IPS-15b (cell line): ENCODE data around the gene KIRREL2.
"Not testable (repeated sequence)": the region's sequence is repeated elsewhere in the genome, so short reads cannot be mapped to it uniquely, and the experiment has no call there.

ENCODE experiments used
- H3K27me3 ChIP-seq: one replicate; pipeline ENCODE4 v1.6.1; 2013; ENCODE audit warnings: low read length; ENCODE audit not compliant: control insufficient read depth, insufficient read depth
- H3K36me3 ChIP-seq: one replicate; pipeline ENCODE4 v1.6.1; 2013; ENCODE audit warnings: low read length; ENCODE audit not compliant: control insufficient read depth, insufficient read depth
- H3K4me1 ChIP-seq: one replicate; pipeline ENCODE4 v1.6.1; 2013; ENCODE audit warnings: mild to moderate bottlenecking, low read length; ENCODE audit not compliant: control insufficient read depth, insufficient read depth
- H3K4me3 ChIP-seq: one replicate; pipeline ENCODE4 v1.5.1; 2013; ENCODE audit warnings: low read depth, low read length
- H3K9ac ChIP-seq: one replicate; pipeline ENCODE4 v1.6.1; 2013; ENCODE audit warnings: low read depth, mild to moderate bottlenecking, low read length
- H3K9me3 ChIP-seq: one replicate; pipeline ENCODE4 v1.6.1; 2013; ENCODE audit warnings: mild to moderate bottlenecking, low read length; ENCODE audit not compliant: control insufficient read depth, insufficient read depth

KIRREL2 gene

DNA sequence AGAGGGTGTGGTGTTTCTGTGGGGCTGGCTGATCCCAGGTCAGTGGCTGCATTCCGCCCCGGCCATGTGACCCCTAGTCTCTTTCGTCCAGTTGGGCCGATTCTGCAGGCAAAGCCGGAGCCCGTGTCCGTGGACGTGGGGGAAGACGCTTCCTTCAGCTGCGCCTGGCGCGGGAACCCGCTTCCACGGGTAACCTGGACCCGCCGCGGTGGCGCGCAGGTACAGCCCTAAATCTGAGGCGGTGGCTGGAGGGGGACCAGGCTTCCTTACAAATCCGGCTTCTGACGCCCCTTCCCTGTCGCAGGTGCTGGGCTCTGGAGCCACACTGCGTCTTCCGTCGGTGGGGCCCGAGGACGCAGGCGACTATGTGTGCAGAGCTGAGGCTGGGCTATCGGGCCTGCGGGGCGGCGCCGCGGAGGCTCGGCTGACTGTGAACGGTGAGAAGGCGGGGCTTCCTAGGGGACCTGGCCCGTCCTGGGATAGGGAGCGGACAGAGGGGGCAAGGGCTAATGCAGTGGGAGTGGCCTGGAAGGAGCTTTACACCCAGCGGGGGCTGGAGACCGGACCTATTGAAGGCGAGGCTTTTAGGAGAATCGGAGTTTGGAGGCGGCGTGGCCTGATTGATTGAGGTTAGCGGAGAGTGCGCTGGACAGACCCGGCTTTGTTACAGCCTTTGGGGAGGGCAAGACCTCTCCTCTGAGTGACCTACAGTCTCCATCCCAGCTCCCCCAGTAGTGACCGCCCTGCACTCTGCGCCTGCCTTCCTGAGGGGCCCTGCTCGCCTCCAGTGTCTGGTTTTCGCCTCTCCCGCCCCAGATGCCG, 4.3 kb downstream of the KIRREL2 start:
- no peaks in the 10 kb centered on the region for H3K4me1 ChIP-seq
- H3K36me3 ChIP-seq = peaks cover 2% of the 10 kb centered on the region
- H3K9me3 ChIP-seq = no peaks in the 10 kb centered on the region
- H3K9ac ChIP-seq = no peak overlapping the region
- H3K27me3 ChIP-seq = peaks cover 65% of the 10 kb centered on the region
- peak overlapping the region; percentile 59 for H3K4me3 ChIP-seq

DNA sequence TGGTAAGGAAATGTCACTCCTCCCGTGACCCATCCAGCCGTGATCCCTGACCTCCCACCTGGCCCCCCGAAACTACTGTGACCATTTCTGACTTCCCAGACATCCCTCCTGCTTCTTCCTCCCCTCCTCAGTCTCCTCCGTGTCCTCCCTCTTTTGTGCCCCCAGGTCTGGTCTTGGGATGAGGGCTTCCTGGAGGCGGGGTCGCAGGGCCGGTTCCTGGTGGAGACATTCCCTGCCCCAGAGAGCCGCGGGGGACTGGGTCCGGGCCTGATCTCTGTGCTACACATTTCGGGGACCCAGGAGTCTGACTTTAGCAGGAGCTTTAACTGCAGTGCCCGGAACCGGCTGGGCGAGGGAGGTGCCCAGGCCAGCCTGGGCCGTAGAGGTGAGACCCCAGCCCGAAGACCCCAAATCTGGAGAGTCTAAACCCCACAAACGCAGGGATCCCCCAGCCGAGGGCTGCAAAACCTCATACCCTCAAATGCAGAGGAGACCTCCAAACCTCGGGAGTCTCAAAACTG, 5.0 kb downstream of the KIRREL2 start:
- Histone ChIP-seq H3K9ac (no peak overlapping the region), H3K4me1 (no peaks in the 10 kb centered on the region), H3K9me3 (no peaks in the 10 kb centered on the region), H3K4me3 (peak overlapping the region; percentile 59), H3K36me3 (peaks cover 2% of the 10 kb centered on the region), H3K27me3 (peaks cover 62% of the 10 kb centered on the region)

DNA sequence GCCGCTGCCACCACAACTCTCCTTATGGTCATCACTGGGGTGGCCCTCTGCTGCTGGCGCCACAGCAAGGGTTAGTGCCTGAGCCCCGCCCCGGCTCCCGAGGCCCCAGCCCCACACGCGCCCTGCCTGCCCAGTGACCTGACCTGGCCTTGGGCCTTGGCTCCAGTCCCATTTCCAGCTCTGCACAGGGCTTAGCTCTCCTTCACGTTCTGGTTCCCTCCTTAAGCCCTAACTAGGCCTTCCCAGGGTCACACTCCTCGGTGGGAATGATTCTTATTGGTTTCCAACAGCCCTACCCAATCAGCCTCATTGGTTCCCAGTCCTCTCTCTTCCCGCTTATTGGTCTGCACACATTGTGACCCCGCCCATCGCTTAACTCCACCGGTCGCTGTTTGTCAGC, 5.8 kb downstream of the KIRREL2 start:
- Histone ChIP-seq H3K4me1 (no peaks in the 10 kb centered on the region), H3K4me3 (no peak overlapping the region), H3K27me3 (peaks cover 60% of the 10 kb centered on the region)

DNA sequence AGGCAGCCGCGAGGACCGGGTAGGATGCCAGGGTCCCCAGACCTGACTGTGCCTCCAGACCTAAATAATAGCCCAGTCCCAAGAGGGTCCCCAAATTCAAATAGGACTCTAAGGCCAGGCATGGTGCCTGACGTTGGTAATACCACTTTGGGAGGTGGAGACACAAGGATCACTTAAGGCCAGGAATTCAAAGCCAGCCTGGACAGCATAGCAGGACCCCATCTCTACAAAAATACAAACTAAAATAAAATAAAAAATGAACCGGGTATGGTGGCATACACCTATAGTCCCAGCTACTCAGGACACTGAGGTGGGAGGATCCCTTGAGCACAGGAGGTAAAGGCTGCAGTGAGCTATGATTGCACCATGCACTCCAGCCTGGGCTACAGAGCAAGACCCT, 6.3 kb downstream of the KIRREL2 start:
- peaks cover 5% of the 10 kb centered on the region for H3K4me1 ChIP-seq
- no peaks in the 10 kb centered on the region for H3K9me3 ChIP-seq
- H3K4me3 ChIP-seq = no peak overlapping the region
- H3K27me3 ChIP-seq = peaks cover 60% of the 10 kb centered on the region
- H3K36me3 ChIP-seq = peaks cover 2% of the 10 kb centered on the region
- no peak overlapping the region for H3K9ac ChIP-seq

More for the DNA sequence above, 5.8 kb downstream of the KIRREL2 start:
- H3K9me3 ChIP-seq = no peaks in the 10 kb centered on the region
- H3K36me3 ChIP-seq = peaks cover 2% of the 10 kb centered on the region
- no peak overlapping the region for H3K9ac ChIP-seq

DNA sequence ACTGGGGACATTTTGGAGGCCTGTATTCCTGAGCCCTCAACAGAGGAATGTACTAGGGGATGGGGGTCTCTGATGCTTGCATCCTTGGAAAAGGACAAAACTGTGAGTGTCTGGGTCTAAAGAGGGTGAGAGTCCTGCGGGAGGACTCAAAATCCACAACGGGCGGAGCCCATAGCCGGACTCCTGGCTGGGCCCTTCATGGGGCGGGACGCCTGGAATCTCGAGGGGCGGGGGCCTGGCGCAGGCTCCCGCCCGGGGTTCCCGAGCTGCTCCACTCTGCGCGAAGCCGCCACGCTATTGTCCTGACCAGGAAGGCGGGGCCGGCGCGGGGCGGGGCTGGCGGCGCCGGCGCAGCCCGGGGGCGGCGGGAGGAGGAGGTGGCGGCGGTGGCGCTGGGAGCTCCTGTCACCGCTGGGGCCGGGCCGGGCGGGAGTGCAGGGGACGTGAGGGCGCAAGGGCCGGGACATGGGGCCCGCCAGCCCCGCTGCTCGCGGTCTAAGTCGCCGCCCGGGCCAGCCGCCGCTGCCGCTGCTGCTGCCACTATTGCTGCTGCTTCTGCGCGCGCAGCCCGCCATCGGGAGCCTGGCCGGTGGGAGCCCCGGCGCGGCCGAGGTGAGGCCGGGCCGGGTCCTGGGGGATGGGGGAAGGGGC, 11.6 kb downstream of the KIRREL2 start, which contains the start of gene APLP1:
APLP1 (plus strand) TSS at position 403 of the 651 bp plus-strand sequence; CDS start at position 466, 63 bp downstream.
- H3K4me3 ChIP-seq = peak within 1 kb of the TSS; percentile 78
- peaks cover 9% of the 10 kb centered on the region for H3K4me1 ChIP-seq
- peaks cover 2% of the 10 kb centered on the region for H3K36me3 ChIP-seq
- H3K27me3 ChIP-seq = peaks cover 16% of the 10 kb centered on the region
- H3K9me3 ChIP-seq = no peaks in the 10 kb centered on the region
- H3K9ac ChIP-seq = no peak within 1 kb of the TSS

DNA sequence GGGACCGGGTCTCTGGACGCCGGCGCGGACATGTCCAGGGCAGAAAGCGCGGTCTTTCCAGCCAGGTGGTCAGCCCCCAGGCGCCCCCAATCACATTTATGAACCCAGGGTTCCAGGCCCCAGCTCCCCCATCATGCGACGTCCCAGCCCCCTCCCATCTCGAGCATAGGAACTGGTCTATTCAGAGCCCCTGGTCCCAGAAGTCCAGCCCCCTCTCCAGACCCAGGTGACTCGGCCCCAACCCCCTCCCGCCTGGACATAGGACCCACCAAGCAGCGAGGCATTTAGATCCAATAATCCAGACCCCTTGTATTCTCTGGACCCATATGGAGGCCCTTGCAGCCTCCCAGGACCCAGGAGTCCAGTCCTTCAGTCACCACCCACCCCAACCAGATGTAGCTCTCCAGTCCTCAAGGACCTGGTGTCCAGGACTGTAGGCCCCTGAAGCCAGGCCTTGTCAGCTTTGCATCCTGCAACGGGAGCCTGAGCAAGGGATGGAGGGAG, 12.2 kb downstream of the KIRREL2 start:
- Histone ChIP-seq H3K9ac (no peak overlapping the region), H3K36me3 (peaks cover 2% of the 10 kb centered on the region), H3K27me3 (peaks cover 16% of the 10 kb centered on the region)

DNA sequence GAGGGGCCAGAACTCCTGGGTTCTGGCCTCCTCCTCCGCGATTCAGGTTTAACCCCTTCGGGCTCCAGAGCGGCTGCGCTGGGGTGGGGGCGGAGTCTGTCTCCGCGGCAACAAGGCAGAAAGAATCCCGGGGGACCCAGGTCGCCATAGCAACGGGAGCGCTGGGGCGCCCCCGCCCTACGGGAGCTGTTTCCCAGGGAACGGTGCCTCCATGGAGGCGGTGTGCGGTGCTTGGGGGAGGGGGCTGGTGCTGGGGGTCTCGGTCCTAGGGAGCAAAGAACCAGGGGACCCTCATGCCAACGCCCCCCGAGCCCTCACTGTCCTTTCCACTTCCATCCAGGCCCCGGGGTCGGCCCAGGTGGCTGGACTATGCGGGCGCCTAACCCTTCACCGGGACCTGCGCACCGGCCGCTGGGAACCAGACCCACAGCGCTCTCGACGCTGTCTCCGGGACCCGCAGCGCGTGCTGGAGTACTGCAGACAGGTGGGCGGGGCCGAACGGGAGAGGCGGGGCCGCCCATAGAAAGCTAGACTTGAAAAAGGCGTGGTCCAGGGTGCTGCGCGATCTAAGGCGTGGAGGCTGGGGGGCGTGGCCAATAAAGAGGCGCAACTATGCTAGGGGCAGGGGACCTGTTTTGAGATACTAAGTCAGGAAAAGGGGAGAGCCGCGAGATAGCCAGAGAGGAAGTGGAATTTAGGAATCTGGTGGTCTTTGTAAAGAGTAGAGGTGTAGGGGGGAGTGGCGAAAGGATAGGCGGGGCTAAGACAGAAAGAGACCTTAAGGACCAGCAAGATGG, 12.8 kb downstream of the KIRREL2 start:
- Histone ChIP-seq H3K36me3 (peaks cover under 1% of the 10 kb centered on the region), H3K4me1 (peaks cover 9% of the 10 kb centered on the region), H3K4me3 (peak overlapping the region; percentile 78), H3K9me3 (no peaks in the 10 kb centered on the region), H3K9ac (no peak overlapping the region), H3K27me3 (peaks cover 16% of the 10 kb centered on the region)

More for the DNA sequence above, 12.2 kb downstream of the KIRREL2 start:
- H3K4me3 ChIP-seq = peak overlapping the region; percentile 78
- H3K9me3 ChIP-seq = no peaks in the 10 kb centered on the region
- H3K4me1 ChIP-seq = peaks cover 9% of the 10 kb centered on the region

DNA sequence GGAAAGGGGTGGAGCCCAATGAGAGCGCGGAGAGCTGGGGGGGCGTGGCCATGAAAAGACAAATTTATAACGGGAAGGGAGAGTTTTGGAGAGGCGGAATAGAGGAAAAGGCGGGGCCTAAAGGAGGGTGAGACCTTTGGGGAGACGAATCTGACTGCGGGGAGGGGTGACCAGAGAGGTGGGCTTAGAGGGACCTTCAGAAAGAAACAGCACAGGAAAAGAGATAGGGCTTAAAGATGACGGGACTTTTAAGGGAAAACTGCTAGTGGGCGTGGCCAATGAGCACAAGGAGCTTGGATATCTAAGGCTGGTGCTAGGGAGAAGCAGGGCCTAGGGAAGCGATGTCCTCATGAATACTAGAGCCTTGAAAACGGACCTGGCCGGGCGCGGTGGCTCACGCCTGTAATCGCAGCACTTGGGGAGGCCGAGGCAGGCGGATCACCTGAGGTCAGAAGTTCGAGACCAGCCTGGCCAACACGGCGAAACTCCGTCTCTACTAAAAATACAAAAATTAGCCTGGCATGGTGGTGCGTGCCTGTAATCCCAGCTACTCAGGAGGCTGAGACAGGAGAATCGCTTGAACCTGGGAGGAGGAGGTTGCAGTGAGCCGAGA, 13.5 kb downstream of the KIRREL2 start:
- Histone ChIP-seq H3K27me3 (peaks cover 15% of the 10 kb centered on the region), H3K4me3 (peak overlapping the region; percentile 78)
- H3K9me3 ChIP-seq, H3K9ac ChIP-seq, H3K4me1 ChIP-seq, H3K36me3 ChIP-seq: not testable (repeated sequence)

DNA sequence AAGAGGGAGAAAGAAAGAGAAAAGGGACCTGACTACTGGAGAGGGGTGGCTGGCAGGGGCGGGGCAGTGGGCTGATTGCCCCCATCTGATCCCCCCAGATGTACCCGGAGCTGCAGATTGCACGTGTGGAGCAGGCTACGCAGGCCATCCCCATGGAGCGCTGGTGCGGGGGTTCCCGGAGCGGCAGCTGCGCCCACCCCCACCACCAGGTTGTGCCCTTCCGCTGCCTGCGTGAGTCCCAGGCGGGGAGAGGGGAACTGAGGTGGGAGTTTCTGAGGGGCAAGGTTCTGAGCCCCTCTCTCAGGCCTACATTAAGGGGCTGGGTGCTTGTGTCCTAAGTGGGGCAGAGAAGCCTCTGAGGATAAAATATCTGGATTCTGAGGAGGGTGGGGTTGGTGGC, 14.1 kb downstream of the KIRREL2 start:
- Histone ChIP-seq H3K27me3 (peaks cover 14% of the 10 kb centered on the region), H3K9ac (no peak overlapping the region), H3K9me3 (no peaks in the 10 kb centered on the region), H3K36me3 (no peaks in the 10 kb centered on the region), H3K4me3 (peak overlapping the region; percentile 78), H3K4me1 (peaks cover 9% of the 10 kb centered on the region)

DNA sequence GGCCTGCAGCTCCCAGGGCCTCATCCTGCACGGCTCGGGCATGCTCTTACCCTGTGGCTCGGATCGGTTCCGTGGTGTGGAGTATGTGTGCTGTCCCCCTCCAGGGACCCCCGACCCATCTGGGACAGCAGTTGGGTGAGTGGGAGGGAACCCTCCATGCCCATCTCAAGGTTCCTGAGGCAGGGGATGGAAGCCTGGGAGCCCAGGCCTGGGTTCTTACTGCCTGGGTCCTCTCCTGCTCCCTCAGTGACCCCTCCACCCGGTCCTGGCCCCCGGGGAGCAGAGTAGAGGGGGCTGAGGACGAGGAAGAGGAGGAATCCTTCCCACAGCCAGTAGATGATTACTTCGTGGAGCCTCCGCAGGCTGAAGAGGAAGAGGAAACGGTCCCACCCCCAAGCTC, 14.9 kb downstream of the KIRREL2 start:
- Histone ChIP-seq H3K4me1 (peaks cover 9% of the 10 kb centered on the region), H3K9ac (no peak overlapping the region), H3K9me3 (no peaks in the 10 kb centered on the region), H3K36me3 (no peaks in the 10 kb centered on the region), H3K27me3 (peaks cover 14% of the 10 kb centered on the region), H3K4me3 (no peak overlapping the region)

DNA sequence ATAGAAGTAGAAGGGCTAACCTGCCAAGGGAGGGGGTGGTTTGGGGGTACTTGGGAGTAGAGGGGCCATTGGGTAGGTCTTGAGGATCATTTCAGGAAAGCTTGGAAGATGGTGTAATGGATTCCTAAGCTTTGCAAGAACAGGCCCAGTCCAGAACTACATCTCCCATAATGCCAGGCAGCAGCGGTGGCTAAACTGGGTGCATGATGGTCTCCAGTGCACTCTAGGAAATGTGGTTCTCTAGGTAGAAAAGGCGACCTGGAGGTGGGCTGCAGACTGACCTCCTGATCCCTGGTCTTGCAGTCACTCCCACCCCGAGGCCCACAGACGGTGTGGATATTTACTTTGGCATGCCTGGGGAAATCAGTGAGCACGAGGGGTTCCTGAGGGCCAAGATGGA, 15.5 kb downstream of the KIRREL2 start:
- no peak overlapping the region for H3K4me3 ChIP-seq
- H3K9me3 ChIP-seq = no peaks in the 10 kb centered on the region
- no peak overlapping the region for H3K9ac ChIP-seq
- H3K27me3 ChIP-seq = peaks cover 11% of the 10 kb centered on the region
- H3K4me1 ChIP-seq = peaks cover 9% of the 10 kb centered on the region
- no peaks in the 10 kb centered on the region for H3K36me3 ChIP-seq
